Endothelial cell of coronary artery (primary cell): ENCODE results near the gene HHEX. TPM values are rescaled to one million over a fixed set of nuclear protein-coding genes. Genes with fewer than 3 reads are reported as not detected.

Source experiments
- total RNA-seq: library from RNA; depleted of rRNA; stranded (reverse); fragments of >200 nt; gene quantifications from 2 replicates; pipeline ENCODE4 v1.2.3, GENCODE V29; 2014

The HHEX gene
- 32.8 and 33.5 TPM in 2 replicates for total RNA-seq

DNA sequence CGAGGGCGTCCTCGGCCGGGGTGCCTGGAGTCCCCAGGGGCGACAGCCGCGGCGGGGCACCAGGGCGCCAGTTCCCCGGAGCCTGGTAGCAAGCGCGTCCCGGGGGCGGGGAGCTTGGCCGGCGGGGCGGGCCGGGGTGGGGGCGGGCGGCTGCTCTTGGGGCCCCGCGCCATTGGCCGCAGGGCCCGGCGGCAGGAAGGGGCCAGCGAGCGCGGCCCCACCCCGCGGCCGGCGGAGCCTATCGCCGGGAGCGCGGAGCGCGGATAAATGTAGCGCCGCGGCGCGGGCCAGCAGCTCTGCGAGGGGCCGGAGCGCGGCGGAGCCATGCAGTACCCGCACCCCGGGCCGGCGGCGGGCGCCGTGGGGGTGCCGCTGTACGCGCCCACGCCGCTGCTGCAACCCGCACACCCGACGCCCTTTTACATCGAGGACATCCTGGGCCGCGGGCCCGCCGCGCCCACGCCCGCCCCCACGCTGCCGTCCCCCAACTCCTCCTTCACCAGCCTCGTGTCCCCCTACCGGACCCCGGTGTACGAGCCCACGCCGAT lies at the start of gene HHEX:
Gene HHEX, plus strand, starts transcription at position 293 of the 548 bp plus-strand sequence. Its CDS starts 32 bp downstream, at position 325.

Other genes with a start within 250 kb of the HHEX start
- gene IDE, start 115.9 kb upstream of the HHEX start, total RNA-seq: 25.7 and 26.0 TPM in 2 replicates
- 9.9 and 24.6 TPM in 2 replicates for gene KIF11, start 96.8 kb upstream of the HHEX start, total RNA-seq
- 144 and 152 TPM in 2 replicates for gene EXOC6, start 158.6 kb downstream of the HHEX start, total RNA-seq